Prostate gland (tissue), 2 donors: Measurements from ENCODE around the gene ANO8. TPM values are rescaled to one million over a fixed set of nuclear protein-coding genes. Genes with fewer than 3 reads are reported as not detected.
"Not testable (repeated sequence)": the region's sequence is repeated elsewhere in the genome, so short reads cannot be mapped to it uniquely, and the experiment has no call there.

ENCODE experiments used
- DNase-seq: peaks from one replicate; pipeline ENCODE4 v3.0.0-alpha.2; 2019; ENCODE audit warnings: low spot score
- H3K27ac ChIP-seq, 2 donors: fragments of 200-600 bp; sonication (generic); 2 replicates each; pipeline ENCODE4 v1.5.1; 2017 to 2019
- H3K27me3 ChIP-seq: fragments of 200-600 bp; sonication (generic); replicated peaks from 2 replicates; pipeline ENCODE4 v1.5.1; 2019; ENCODE audit not compliant: insufficient read depth
- H3K36me3 ChIP-seq, 2 donors: fragments of 200-600 bp; sonication (generic); 1 replicate in 1 of 2; 2 replicates in 1 of 2; pipeline versions ENCODE4 v1.5.1 to v1.8.1; 2017 to 2019
- H3K4me1 ChIP-seq: fragments of 200-600 bp; sonication (generic); replicated peaks from 2 replicates; pipeline ENCODE4 v1.5.1; 2019
- H3K4me3 ChIP-seq, 2 donors: fragments of 200-600 bp; sonication (generic); 2 replicates each; pipeline ENCODE4 v1.5.1; 2017 to 2019
- H3K9me3 ChIP-seq: fragments of 200-600 bp; sonication (generic); 2 replicates; pipeline ENCODE4 v1.5.1; 2017
- POLR2A ChIP-seq: fragments of 450-650 bp; IDR thresholded peaks from one replicate; pipeline ENCODE4 v1.6.1; 2016; ENCODE audit warnings: antibody characterized with exemption, mild to moderate bottlenecking
- POLR2AphosphoS5 ChIP-seq: sonication (generic); formaldehyde crosslinking; IDR thresholded peaks from one replicate; pipeline ENCODE4 v1.6.1; 2017; ENCODE audit warnings: antibody characterized with exemption
- WGBS: methylation state at CpG from one replicate; pipeline ENCODE4 v1.1.5; 2018; 5-methylcytosine and 5-hydroxymethylcytosine counted together
- intact Hi-C: fragments of 100-400 bp; cut with DNase I; formaldehyde crosslinking; loops from one replicate; pipeline ENCODE4 v1.14.2; 2022
- total RNA-seq, 2 donors: library from RNA; depleted of rRNA; stranded (reverse); fragments of >200 nt; gene quantifications; one replicate each; pipeline ENCODE4 v1.1.0, GENCODE V29; 2016
- TF ChIP-seq, protein P1 (sequence below), 4 experiments: fragments of 200-600 bp in 2 of 4; fragments of 450-650 bp in 2 of 4; sonication (generic) in 2 of 4; IDR thresholded peaks; 1 replicate in 3 of 4; 2 replicates in 1 of 4; pipeline ENCODE4 v1.5.1; 2016 to 2019; ENCODE audit warnings: antibody characterized with exemption in 4 of 4, mild to moderate bottlenecking in 2 of 4, moderate library complexity in 2 of 4

The ANO8 gene
- total RNA-seq, 2 donors from 2014 or later, result 9.8 to 10.1 TPM

DNA sequence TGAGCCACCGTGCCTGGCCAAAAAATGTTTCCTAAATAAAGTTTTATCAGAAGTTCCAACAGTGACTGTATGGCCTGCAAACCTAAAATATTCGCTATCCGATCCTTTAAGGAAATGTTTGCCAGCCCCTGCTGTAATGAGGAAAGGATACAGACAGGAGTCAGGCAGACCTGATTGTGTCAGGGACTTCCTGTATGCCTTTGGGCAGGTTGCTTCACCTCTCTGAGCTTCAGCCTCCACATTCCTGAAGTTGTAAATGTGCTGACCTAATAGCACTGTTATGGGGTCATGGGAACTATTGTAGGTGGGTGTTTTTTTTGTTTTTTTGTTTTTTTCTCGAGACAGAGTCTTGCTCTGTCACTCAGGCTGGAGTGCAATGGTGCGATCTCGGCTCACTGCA lies 37.7 kb downstream of the ANO8 start:
- WGBS, result 92% methylated on average over 6 of the region's 6 CpGs
- Histone ChIP-seq H3K27me3 (no peaks in the 10 kb centered on the region), H3K27ac (no peak overlapping the region), H3K4me1 (no peaks in the 10 kb centered on the region), H3K9me3 (no peaks in the 10 kb centered on the region), H3K4me3 (no peak overlapping the region), H3K36me3 (no peaks in the 10 kb centered on the region)
- no peak for TF ChIP-seq POLR2AphosphoS5
- TF ChIP-seq POLR2A, result no peak
- TF ChIP-seq, protein P1, sequence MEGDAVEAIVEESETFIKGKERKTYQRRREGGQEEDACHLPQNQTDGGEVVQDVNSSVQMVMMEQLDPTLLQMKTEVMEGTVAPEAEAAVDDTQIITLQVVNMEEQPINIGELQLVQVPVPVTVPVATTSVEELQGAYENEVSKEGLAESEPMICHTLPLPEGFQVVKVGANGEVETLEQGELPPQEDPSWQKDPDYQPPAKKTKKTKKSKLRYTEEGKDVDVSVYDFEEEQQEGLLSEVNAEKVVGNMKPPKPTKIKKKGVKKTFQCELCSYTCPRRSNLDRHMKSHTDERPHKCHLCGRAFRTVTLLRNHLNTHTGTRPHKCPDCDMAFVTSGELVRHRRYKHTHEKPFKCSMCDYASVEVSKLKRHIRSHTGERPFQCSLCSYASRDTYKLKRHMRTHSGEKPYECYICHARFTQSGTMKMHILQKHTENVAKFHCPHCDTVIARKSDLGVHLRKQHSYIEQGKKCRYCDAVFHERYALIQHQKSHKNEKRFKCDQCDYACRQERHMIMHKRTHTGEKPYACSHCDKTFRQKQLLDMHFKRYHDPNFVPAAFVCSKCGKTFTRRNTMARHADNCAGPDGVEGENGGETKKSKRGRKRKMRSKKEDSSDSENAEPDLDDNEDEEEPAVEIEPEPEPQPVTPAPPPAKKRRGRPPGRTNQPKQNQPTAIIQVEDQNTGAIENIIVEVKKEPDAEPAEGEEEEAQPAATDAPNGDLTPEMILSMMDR (IDR thresholded peaks at IDR 0.05), result no peak
- intact Hi-C loops, result no loop called here
- no peak for DNase-seq

DNA sequence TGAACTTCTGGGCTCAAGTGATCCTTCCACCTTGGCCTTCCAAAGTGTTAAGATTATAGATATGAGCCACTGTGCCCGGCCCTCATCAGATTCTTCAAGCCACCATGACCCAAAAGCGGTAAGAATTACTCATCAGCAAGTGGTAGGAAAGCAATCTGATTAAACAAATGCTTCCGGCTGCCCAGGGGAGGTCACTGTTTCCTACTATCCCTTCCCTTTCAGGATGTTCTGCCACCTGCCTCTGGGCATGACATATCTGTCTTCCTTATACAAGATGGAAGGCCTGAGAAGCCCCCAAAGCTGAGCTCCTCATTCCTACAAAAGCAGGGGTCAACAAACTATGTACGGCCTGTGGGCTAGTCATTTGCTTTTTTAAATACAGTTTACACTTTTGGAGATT lies 38.4 kb downstream of the ANO8 start:
- Histone ChIP-seq H3K36me3 (no peaks in the 10 kb centered on the region), H3K27ac (no peak overlapping the region), H3K9me3 (no peaks in the 10 kb centered on the region), H3K4me3 (no peak overlapping the region), H3K4me1 (no peaks in the 10 kb centered on the region), H3K27me3 (no peaks in the 10 kb centered on the region)
- 68% methylated on average over 4 of the region's 4 CpGs for WGBS
- intact Hi-C loops, result no loop called here
- DNase-seq, result no peak
- no peak for TF ChIP-seq POLR2AphosphoS5
- no peak for TF ChIP-seq POLR2A
- TF ChIP-seq, protein P1 (IDR thresholded peaks at IDR 0.05), result no peak

GRCh38 chr19:17295551-17295950 lies 39.1 kb downstream of the ANO8 start:
- H3K9me3 ChIP-seq, H3K36me3 ChIP-seq, H3K4me1 ChIP-seq, H3K4me3 ChIP-seq, DNase-seq, H3K27me3 ChIP-seq, H3K27ac ChIP-seq, intact Hi-C loops: not testable (repeated sequence)
- WGBS, result 97% methylated on average over 6 of the region's 6 CpGs

GRCh38 chr19:17294051-17294891 lies 40.4 kb downstream of the ANO8 start:
- Histone ChIP-seq H3K4me1 (no peaks in the 10 kb centered on the region), H3K27me3 (no peaks in the 10 kb centered on the region), H3K4me3 (no peak overlapping the region), H3K9me3 (no peaks in the 10 kb centered on the region), H3K36me3 (no peaks in the 10 kb centered on the region), H3K27ac (no peak overlapping the region)
- no peak for TF ChIP-seq POLR2AphosphoS5
- intact Hi-C loops, result loop anchor here (5.0 kb wide), 1 partner anchor 93 kb away; no protein-coding TSS in a partner anchor
- 84% methylated on average over 44 of the region's 48 CpGs for WGBS
- DNase-seq, result no peak

- TF ChIP-seq POLR2AphosphoS5 (no peak), POLR2A (no peak)
- TF ChIP-seq, protein P1 (IDR thresholded peaks at IDR 0.05), result no peak
- intact Hi-C loops, result loop anchor here (5.0 kb wide), 1 partner anchor 94 kb away; no protein-coding TSS in a partner anchor
- Histone ChIP-seq H3K9me3 (no peaks in the 10 kb centered on the region), H3K27me3 (no peaks in the 10 kb centered on the region), H3K27ac (no peak overlapping the region), H3K4me1 (no peaks in the 10 kb centered on the region), H3K36me3 (no peaks in the 10 kb centered on the region), H3K4me3 (no peak overlapping the region)
- DNase-seq, result no peak
- WGBS, result 92% methylated on average over 14 of the region's 14 CpGs
Observed at GRCh38 chr19:17293605-17294004, 41.0 kb downstream of the ANO8 start.
